NCI-H1417 (cell line): ENCODE data around the gene DOCK8.
"Not testable (repeated sequence)": the region's sequence is repeated elsewhere in the genome, so short reads cannot be mapped to it uniquely, and the experiment has no call there.

Experiments
- DNase-seq, 3 experiments: peaks; one replicate each; lab custom pipeline; 2025; lab: John Stamatoyannopoulos, UW

The DOCK8 gene

GRCh38 chr9:363274-363612 is 148.6 kb downstream of the DOCK8 start:
- DNase-seq, result no peak

- no peak for DNase-seq
These were observed 150.8 kb downstream of the DOCK8 start for GRCh38 chr9:365436-365835.

GRCh38 chr9:366620-367019 is 152.0 kb downstream of the DOCK8 start:
- DNase-seq, result no peak

GRCh38 chr9:370086-370485 is 155.4 kb downstream of the DOCK8 start:
- no peak for DNase-seq

GRCh38 chr9:371349-371748 is 156.7 kb downstream of the DOCK8 start:
- DNase-seq, result no peak

GRCh38 chr9:372128-372527 is 157.5 kb downstream of the DOCK8 start:
- no peak for DNase-seq

- no peak for DNase-seq
These were observed 159.1 kb downstream of the DOCK8 start for GRCh38 chr9:373759-374206.

- DNase-seq, result no peak
These were observed 160.1 kb downstream of the DOCK8 start for GRCh38 chr9:374736-375135.

- no peak for DNase-seq
These were observed 161.4 kb downstream of the DOCK8 start for GRCh38 chr9:376115-376514.

GRCh38 chr9:378263-378662 is 163.6 kb downstream of the DOCK8 start:
- DNase-seq, result no peak

- no peak for DNase-seq
These were observed 167.7 kb downstream of the DOCK8 start for GRCh38 chr9:382383-382782.

GRCh38 chr9:385818-386398 is 171.2 kb downstream of the DOCK8 start:
- peak; percentile 25 to 71 (median 60) for DNase-seq

- no peak for DNase-seq
These were observed 174.5 kb downstream of the DOCK8 start for GRCh38 chr9:389159-389558.

- no peak for DNase-seq
These were observed 175.1 kb downstream of the DOCK8 start for GRCh38 chr9:389758-390157.

- no peak for DNase-seq
These were observed 177.6 kb downstream of the DOCK8 start for GRCh38 chr9:392077-392804.

GRCh38 chr9:394347-395052 is 179.8 kb downstream of the DOCK8 start:
- DNase-seq, result no peak

GRCh38 chr9:396396-396795 is 181.7 kb downstream of the DOCK8 start:
- no peak for DNase-seq

GRCh38 chr9:398085-398484 is 183.4 kb downstream of the DOCK8 start:
- DNase-seq, result no peak

- DNase-seq, result no peak
These were observed 186.6 kb downstream of the DOCK8 start for GRCh38 chr9:401223-401622.

GRCh38 chr9:404234-404633 is 189.6 kb downstream of the DOCK8 start:
- no peak for DNase-seq

- DNase-seq, result no peak
These were observed 190.7 kb downstream of the DOCK8 start for GRCh38 chr9:405341-405740.

- DNase-seq, result peak in 1 of 3 experiments; percentile 4
These were observed 192.4 kb downstream of the DOCK8 start for GRCh38 chr9:406886-407654.

GRCh38 chr9:409655-410054 is 195.0 kb downstream of the DOCK8 start:
- DNase-seq, result not testable (repeated sequence)
